ENCODE results near the gene UAP1.

GRCh38 chr1:162530988-162531319 lies 30.6 kb upstream of the UAP1 start:
- TF ChIP-seq POLR2A (IDR thresholded peaks at IDR 0.05; ENCODE audit: low read depth) (no peak), EP300 (IDR thresholded peaks at IDR 0.05) (no peak), CTCF (IDR thresholded peaks at IDR 0.05) (no peak)

Measured in esophagus muscularis mucosa (tissue), 4 donors.